ENCODE data around the gene PTPN18. TPM values are rescaled to one million over a fixed set of nuclear protein-coding genes. Genes with fewer than 3 reads are reported as not detected.
A peak's percentile ranks its signal among the peaks of the same experiment; 100 is the strongest.

Gene PTPN18
- total and polyA plus RNA-seq, 12 donors: 7.8 to 35.0 (median 12.9) TPM

DNA sequence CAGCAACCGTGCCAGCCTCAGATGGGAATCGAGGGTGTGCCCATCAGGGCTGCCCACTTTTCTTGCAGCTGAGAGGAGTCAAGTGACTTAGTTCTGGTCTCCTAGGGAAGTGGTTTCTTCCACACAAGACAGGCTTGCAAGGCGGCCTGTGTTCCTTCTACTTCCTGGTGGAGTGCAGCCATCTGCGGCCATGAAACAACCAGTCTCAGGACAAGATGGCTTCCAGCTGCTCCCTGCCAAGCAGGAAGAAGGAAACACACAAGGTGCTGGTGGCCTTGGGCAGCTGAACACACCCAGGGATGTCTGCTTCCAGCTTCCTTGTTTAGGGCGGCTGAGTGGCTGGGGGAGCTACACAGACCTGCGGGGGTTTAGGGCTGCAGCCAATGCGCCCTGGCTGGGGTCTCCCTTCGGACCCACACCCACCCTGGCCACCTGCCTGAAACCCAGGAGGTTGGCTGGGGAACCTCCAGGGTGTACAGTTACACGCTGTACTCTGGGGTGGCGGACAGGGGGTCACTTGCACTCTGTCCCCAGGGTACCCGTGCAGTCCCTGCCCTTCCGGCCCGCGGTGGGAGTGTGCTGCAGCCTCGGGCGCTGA is 34.7 kb downstream of the PTPN18 start:
- peak overlapping the region; percentile 80 to 94 (median 89) for H3K27ac ChIP-seq
- WGBS, 2 donors: 35 to 47% methylated on average over 16 of the region's 16 CpGs
- TF ChIP-seq, protein P1, sequence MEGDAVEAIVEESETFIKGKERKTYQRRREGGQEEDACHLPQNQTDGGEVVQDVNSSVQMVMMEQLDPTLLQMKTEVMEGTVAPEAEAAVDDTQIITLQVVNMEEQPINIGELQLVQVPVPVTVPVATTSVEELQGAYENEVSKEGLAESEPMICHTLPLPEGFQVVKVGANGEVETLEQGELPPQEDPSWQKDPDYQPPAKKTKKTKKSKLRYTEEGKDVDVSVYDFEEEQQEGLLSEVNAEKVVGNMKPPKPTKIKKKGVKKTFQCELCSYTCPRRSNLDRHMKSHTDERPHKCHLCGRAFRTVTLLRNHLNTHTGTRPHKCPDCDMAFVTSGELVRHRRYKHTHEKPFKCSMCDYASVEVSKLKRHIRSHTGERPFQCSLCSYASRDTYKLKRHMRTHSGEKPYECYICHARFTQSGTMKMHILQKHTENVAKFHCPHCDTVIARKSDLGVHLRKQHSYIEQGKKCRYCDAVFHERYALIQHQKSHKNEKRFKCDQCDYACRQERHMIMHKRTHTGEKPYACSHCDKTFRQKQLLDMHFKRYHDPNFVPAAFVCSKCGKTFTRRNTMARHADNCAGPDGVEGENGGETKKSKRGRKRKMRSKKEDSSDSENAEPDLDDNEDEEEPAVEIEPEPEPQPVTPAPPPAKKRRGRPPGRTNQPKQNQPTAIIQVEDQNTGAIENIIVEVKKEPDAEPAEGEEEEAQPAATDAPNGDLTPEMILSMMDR (IDR thresholded peaks at IDR 0.05): no peak
- peaks cover 7 to 60% (median 50%) of the 10 kb centered on the region in 9 donors for H3K4me1 ChIP-seq
- H3K4me3 ChIP-seq: peak overlapping the region; percentile 45 to 81 (median 68)
- DNase-seq: peak; percentile 36 to 42
- no peaks in the 10 kb centered on the region for H3K36me3 ChIP-seq
- peak; percentile 25 to 63 (median 34) for ATAC-seq
- H3K9me3 ChIP-seq: no peaks in the 10 kb centered on the region
- no peaks in the 10 kb centered on the region for H3K27me3 ChIP-seq
- intact Hi-C loops (cut with DNase I): loop anchor here in 2 of 10 donors (1.0 to 5.0 kb wide), 2 partner anchors 33 to 48 kb away; partner anchors contain the start of genes IMP4 (in 1 of the 2) and PTPN18 (in 1 of the 2)

DNA sequence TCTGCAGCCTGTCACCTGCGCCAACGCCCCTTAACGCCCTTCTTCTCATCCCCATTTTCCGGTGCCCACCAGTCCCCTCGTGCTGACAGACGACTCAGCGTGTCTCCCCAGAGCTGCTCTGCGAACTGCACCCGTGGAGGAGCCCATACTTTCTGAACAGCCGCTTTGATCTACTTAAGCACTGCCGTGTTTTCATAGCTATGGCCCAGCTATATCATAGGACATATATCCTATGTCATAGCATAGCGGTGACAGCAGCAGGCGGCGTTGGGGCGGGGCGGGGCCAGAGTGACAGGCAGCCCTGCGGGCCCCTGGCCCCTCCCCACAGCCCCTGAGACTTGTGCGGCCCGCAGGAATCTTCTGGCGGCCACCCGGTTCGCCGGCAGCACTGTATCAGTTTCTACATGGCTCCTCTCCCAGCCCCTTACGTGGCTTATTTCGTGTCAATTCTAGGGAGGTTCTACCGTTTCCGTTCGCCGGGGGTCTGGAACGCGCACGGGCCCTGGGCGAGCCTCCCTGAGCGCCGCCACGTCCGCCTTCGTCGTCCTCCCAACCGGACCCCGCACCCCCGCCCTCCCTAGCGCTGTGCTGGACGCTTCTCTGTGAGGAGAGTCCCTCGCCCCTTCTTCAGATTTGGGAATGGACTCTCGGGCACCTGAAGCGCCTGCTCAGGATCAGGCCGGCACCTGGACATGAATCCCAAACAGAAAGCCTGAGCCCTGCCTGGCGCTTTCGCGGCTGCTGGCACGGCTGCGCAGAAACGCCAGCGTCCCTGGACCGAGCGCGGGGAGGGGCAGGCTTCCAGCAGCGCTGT is 35.4 kb downstream of the PTPN18 start:
- H3K36me3 ChIP-seq: no peaks in the 10 kb centered on the region
- 1 to 2% methylated on average over 59 of the region's 59 CpGs for WGBS, 2 donors
- H3K9me3 ChIP-seq: no peaks in the 10 kb centered on the region
- H3K27ac ChIP-seq: peak overlapping the region; percentile 80 to 94 (median 89)
- ATAC-seq (peak; percentile 84 to 93 (median 89)), DNase-seq (peak; percentile 76 to 86)
- peak overlapping the region; percentile 45 to 81 (median 68) for H3K4me3 ChIP-seq
- TF ChIP-seq, protein P1 (IDR thresholded peaks at IDR 0.05): no peak
- no peaks in the 10 kb centered on the region for H3K27me3 ChIP-seq
- intact Hi-C loops (cut with DNase I): loop anchor here in 2 of 10 donors (1.0 to 5.0 kb wide), 2 partner anchors 34 to 49 kb away; partner anchors contain the start of genes IMP4 (in 1 of the 2) and PTPN18 (in 1 of the 2)
- peaks cover 6 to 54% (median 43%) of the 10 kb centered on the region in 9 donors for H3K4me1 ChIP-seq

DNA sequence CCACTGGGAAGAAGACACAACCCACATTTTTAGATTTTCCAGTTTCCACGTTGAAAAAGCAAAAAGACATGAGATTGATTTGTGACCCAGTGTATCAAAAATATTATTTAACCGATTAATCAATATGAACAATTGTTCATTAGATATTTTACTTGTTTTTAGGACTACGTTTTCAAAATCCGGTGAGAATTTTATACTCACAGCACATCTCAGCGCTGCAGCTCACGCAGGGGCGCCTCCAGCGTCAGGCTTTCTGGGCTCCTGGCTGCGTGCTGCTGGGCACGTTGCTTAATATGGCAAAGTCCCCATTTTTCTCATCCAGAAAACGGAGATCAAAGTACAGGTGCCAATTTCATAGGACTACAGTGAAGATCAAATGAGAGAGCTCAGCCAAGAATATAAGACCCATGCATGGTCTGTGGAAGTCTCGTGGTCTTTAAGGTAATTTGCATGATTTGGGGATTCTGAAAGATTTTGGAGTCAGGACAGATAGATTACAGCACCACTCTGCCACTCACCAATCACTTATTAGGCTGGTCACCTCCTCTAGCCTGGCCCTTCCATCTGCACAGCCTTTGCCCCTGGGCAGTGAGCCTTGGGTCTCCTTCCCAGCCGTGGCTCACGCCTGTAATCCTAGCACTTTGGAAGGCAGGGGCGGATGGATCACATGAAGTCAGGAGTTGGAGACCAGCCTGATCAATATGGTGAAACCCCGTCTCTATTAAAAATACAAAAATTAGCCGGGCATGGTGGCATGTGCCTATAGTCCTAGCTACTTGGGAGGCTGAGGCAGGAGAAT is 36.2 kb downstream of the PTPN18 start:
- ATAC-seq (peak in 2 of 8 donors; percentile 9 to 20), DNase-seq (no peak)
- TF ChIP-seq, protein P1 (IDR thresholded peaks at IDR 0.05): peak in 1 of 9 donors; percentile 3
- intact Hi-C loops (cut with DNase I): loop anchor here in 2 of 10 donors (1.0 to 5.0 kb wide), 2 partner anchors 35 to 50 kb away; partner anchors contain the start of genes IMP4 (in 1 of the 2) and PTPN18 (in 1 of the 2)
- WGBS, 2 donors: 27 to 28% methylated on average over 17 of the region's 17 CpGs
- H3K36me3 ChIP-seq: no peaks in the 10 kb centered on the region
- peak overlapping the region; percentile 45 to 81 (median 68) for H3K4me3 ChIP-seq
- H3K27ac ChIP-seq: peak overlapping the region; percentile 80 to 94 (median 89)
- no peaks in the 10 kb centered on the region for H3K9me3 ChIP-seq
- no peaks in the 10 kb centered on the region for H3K27me3 ChIP-seq
- H3K4me1 ChIP-seq: peaks cover 3 to 46% (median 35%) of the 10 kb centered on the region in 9 donors
